GM19043 (cell line): ENCODE results near the gene RNF114.
"Not testable (repeated sequence)": the region's sequence is repeated elsewhere in the genome, so short reads cannot be mapped to it uniquely, and the experiment has no call there.

Experiments
- ATAC-seq: cut with Tn5 transposase; IDR thresholded peaks from one replicate; pipeline ENCODE4 v1.9.1; 2021; ENCODE audit warnings: low read depth; ENCODE audit not compliant: unreplicated experiment

Gene RNF114

DNA sequence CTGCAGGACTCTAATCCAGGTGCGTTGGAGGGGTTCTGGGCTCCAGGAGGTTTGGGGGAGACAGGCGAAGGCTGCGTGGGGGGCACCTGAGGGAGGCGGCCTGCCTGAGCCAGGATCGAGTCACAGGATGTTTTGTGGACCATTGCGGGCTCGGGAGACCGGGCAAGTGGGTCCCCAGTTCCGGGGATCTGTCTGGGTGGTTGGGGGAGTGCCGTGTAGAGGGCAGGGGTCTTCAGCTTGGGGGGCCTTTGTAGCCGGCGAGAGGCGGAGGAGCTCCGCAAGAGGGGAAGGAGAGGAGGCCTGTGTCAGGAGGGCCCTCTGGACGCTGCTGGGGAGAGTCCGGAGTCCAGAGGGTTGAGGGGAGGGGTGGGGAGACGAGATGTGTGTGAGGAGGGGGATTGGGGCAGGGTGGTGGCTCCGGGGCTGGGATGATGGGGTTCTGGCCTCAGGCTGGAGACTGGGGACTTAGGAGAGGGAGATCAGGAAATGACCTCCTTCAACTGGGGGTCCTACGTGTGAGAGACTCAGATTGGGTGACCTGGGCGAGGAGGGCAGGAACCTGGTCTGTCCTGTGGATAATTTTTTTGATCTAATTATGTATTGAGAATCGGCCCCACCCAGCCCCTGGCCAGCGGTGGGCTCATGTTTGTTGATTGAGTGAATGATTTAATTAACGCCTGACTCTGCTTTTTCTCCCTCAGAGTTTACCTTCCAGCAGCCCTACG, 47.1 kb downstream of the RNF114 start:
- no peak for ATAC-seq

DNA sequence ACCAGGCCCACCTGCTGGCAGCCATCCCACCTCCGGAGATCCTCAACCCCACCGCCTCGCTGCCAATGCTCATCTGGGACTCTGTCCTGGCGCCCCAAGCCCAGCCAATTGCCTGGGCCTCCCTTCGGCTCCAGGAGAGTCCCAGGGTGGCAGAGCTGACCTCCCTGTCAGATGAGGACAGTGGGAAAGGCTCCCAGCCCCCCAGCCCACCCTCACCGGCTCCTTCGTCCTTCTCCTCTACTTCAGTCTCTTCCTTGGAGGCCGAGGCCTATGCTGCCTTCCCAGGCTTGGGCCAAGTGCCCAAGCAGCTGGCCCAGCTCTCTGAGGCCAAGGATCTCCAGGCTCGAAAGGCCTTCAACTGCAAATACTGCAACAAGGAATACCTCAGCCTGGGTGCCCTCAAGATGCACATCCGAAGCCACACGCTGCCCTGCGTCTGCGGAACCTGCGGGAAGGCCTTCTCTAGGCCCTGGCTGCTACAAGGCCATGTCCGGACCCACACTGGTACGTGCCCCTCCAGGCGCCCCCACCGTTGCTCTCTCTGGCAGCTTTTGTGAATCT, 47.7 kb downstream of the RNF114 start:
- no peak for ATAC-seq

DNA sequence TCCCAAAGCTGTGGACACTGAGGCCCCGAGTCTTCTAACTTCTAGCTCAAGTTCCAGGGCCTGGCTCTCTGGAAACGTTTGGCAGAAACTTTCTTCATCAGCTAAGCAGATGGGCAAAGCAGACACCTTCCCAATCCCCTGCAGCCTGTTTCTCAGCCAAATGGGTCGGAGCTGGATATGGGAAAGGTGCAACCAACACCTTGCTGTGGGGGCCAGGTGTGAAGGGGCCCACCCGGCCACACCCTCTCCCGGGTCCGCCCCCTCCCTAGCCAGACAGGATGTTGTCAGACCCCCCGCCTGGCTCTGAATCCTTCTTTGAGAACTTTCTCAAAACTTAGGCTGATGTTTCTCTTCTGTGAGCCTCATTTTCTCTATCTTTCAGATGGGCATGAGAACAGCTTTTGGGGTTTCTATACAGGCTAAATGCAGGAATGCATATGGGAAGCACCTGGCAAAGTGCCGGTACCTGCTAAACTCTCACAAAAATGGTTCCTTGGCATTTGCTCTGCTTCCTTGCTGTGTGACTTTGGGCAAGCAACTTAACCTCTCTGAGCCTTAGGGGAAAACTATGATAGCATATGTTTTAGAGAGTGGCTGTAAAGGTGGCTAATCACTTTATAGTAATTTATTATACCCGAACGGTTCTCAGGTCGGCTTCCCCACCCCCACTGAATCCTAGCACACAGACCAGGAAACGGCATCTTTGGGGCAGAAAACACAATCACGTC, 48.4 kb downstream of the RNF114 start:
- ATAC-seq, result no peak

DNA sequence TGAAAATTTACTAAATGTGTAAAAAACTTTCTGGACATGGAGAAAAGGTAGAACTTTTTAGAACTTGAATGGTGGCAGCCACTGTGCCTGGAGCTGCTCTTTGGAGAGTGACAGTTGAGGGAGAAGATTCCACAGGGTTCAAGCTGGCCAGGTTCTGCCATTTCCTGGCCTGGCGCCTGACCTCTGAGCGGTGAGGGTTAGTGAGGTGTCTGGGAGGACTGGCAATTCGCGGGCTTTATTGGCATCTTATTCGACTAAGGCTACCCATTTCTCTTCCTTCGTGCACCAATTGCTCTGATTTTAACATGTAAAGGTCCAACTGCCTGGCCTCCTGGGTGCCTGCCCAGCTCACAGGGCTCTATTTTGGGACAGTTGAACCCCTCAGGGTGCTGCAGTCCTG, 49.0 kb downstream of the RNF114 start:
- ATAC-seq, result no peak

DNA sequence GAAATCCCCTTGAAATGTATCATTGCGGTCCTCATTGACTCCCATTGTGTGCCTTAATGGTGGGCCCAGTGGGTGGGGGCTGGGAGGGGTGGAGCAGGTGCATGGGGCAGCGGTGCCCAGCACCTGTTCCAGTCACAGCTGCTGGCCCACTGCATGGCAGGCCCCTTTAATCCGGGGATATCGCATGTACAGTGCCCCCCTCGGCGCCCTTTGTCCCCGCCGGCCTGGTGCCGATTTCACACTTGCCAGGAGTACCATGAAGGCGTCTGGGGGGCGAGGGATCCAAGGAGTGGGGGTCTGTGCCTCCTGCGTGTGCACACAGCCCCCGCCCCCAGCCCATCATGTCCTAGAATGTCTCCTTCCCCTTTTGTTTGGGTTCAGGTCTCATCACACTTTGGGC, 49.4 kb downstream of the RNF114 start:
- ATAC-seq, result no peak

GRCh38 chr20:49986049-49986448, 49.9 kb downstream of the RNF114 start:
- ATAC-seq, result no peak

DNA sequence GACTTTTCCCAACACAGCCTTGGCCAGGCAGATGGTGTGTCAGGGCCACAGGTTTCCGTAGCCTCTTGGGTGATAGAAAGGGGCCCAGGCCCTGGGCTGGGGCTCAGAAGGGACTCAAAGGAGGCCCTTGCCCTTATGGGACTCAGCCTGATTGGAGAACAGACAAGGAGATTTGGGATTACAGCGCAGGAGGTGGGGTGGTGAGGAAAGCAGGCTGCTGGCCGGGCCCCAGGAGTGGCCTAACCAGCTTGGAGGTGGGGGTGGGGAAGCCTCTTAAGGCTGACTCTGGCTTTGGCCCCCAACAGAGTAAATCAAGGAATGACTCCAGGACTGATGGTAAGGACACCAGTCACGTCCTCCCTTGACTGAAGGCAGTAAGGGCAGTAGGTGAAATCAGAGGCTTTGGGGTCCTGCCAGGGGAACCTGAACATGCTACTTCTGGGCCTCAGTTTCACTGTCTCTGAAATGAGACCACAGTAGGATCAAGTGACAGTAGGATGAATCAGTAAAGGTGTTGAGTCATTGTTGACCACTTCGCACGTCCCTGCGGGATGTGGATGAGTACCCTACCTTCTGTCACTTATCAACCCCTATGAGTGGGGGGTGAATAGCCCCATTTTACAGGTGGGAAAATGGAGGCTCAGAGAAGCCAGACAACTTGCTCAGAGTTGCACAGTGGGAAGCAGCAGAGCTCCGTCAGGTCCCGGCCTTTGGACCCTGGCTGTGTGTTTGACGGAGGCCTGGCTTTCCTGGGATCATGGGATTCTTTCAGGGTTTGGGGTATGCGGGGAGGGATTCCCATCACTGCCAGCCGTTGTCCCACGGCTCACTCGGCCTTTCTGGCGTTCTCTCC, 51.0 kb downstream of the RNF114 start:
- ATAC-seq, result no peak

- no peak for ATAC-seq
Observed at GRCh38 chr20:49987868-49988690, 51.9 kb downstream of the RNF114 start.

- no peak for ATAC-seq
Observed at GRCh38 chr20:49989234-49990065, 53.3 kb downstream of the RNF114 start.

- no peak for ATAC-seq
Observed at GRCh38 chr20:49990271-49990720, 54.1 kb downstream of the RNF114 start.

DNA sequence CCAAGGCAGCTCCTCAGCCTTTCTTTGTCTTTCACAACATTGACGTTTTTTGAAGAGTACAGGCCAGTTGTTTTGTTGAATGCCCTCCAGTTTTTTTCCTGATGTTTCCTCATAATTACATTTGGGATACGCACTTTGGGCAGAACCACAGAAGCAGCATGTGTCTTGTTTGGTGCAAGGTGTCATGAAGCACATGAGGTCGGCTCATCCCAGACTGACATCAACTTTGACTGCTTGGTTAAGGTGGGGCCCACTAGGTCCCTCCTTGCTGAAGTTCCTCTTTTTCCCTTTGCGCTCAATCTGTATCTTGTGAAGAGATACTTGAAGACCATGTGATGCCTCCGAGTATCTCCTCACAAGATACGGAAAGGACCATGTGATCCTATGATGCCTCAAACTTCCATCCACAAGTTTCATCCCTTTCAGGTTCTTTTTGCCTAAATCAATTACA, 57.1 kb downstream of the RNF114 start:
- ATAC-seq, result no peak

DNA sequence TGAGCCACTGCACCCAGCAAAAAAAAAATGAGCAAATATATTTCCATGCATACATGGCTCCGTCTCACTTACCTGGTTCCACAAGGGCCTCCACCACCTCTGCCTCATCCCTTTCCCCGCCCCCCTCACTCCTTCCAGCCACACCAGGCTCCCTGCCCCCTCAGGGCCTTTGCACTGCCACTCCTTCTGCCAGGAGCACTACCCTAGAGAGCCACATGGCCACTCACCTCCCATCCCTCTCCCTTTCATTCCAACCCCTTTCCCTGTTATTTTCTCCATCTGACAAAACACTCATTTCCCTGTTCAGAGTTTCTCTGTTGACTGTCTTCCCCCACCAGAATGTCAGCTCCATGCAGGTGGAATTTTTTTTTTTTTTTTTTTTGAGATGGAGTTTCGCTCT, 59.4 kb downstream of the RNF114 start:
- ATAC-seq, result no peak

DNA sequence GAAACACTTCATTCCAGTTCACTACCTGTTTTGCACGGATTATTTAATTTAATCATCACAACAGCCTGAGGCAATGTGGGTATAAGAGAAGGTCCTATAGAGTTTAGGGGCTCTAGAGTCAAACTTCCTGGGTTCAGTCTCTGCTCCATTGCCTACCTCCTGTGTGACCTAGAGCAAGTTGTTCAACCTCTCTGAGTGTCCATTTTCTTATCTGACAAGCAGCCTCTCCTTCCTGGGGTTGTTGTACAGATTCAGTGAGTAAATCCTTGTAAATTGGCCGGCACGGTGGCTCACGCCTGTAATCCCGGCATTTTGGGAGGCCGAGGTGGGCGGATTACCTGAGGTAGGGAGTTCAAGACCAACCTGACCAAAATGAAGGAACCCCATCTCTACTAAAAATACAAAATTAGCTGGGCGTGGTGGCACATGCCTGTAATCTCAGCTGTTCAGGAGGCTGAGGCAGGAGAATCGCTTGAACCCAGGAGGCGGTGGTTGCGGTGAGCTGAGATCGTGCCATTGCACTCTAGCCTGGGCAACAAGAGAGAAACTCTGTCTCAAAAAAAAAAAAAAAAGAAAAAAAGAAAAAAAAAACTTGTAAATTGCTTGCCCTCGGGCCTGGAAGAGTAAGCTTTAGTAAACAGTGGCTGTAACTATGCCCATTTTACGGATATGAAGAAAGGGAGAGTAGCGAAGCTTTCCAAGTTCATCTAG, 62.4 kb downstream of the RNF114 start:
- ATAC-seq, result not testable (repeated sequence)

DNA sequence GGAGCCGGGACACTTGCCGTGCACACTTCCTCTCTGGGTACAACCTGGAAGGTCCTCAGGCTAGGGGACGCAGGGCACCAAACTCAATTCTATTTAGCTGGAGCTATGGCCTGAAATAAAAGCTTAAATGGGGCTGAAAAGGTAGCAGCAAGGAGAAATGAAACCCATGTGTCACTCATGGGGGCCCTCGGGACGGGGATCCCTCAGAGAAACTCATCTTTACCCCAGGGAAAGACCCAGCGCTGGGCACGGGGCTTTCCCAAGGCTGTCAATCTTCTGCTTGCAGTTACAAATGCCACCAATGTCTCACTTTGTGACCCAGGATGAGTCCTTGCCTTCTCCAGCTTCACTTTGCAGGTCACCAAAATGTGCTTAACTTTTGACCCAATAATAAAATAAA, 63.1 kb downstream of the RNF114 start:
- no peak for ATAC-seq

DNA sequence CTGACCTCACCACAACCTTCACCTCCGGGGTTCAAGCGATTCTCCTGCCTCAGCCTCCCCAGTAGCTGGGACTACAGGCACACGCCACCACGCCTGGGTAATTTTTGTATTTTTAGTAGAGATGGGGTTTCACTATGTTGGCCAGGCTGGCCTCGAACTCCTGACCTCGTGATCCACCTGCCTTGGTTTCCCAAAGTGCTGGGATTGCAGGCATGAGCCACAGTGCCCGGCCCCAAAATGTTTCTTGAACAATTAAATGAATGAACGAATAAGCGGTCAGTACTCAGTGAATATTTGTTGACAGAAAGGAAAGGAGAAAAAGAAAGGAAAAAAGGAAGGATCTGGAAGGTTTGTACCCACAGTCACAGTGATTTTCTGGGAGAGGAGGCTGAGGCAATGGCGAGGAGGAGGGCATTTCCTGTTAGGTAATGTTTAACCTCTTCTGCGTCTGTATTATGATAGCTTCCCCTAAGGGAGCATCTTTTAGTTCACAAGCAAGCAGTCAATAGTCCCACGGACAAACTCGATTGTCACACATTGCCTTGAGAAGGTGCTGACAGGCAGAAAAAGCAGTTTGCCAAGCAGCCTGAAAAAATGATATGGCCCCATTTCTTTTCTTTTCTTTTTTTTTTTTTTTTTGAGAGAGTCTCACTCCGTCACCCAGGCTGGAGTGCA, 64.5 kb downstream of the RNF114 start:
- not testable (repeated sequence) for ATAC-seq

DNA sequence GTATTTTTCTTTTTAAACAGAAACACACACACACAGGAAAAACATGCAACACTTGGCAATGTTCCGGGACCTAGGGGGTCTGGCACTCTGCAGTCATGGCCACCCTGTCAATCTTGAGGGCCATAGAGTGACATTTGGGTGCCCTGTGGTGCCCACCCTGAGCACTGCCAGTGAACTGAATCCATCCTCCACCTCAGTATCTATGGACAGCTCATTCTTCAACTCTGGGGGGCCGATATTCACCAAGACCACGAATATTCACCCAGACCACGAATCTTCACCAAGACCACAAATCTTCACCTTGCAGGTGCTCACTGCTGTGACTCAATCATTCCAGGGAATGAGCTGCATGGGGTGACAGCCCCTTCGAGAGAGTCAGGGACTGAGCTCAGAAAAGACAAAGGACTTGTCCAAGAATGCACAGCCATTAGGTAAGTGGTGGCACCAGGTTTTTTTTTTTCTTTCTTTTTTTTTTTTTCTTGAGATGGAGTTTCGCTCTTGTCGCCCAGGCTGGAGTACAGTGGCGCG, 65.7 kb downstream of the RNF114 start:
- ATAC-seq, result no peak

GRCh38 chr20:50003253-50003656, 67.1 kb downstream of the RNF114 start:
- ATAC-seq, result no peak
